GM23338 (cell line): ENCODE measurements around the gene TMEM154. TPM values are rescaled to one million over a fixed set of nuclear protein-coding genes. Genes with fewer than 3 reads are reported as not detected.

Experiments
- ATAC-seq: fragments of 200-7000 bp; cut with Tn5 transposase; 3 replicates; pipeline ENCODE4 v1.9.1; 2020
- DNase-seq: peaks from one replicate; pipeline ENCODE4 v3.0.0-alpha.2; 2015; ENCODE audit warnings: low spot score
- H2AFZ ChIP-seq: fragments of 200-600 bp; sonication (generic); 2 replicates; pipeline ENCODE4 v1.8.0; 2016; ENCODE audit warnings: antibody characterized with exemption, mild to moderate bottlenecking, moderate library complexity
- H3F3A ChIP-seq: fragments of 200-600 bp; sonication (generic); replicated peaks from 2 replicates; pipeline ENCODE4 v1.8.0; 2017; ENCODE audit warnings: antibody characterized with exemption, mixed run types, low read depth
- H3K27ac ChIP-seq: fragments of 200-600 bp; sonication (generic); 2 replicates; pipeline ENCODE4 v1.6.1; 2016; ENCODE audit warnings: low read depth
- H3K27me3 ChIP-seq: fragments of 200-600 bp; sonication (generic); 2 replicates; pipeline ENCODE4 v1.8.0; 2016; ENCODE audit warnings: mild to moderate bottlenecking, mixed run types, moderate library complexity; ENCODE audit not compliant: insufficient read depth
- H3K36me3 ChIP-seq: fragments of 200-600 bp; sonication (generic); 2 replicates; pipeline ENCODE4 v1.8.0; 2016; ENCODE audit warnings: mild to moderate bottlenecking; ENCODE audit not compliant: insufficient read depth
- H3K4me1 ChIP-seq: fragments of 200-600 bp; sonication (generic); 2 replicates; pipeline ENCODE4 v1.8.0; 2016; ENCODE audit warnings: mild to moderate bottlenecking, moderate library complexity; ENCODE audit not compliant: insufficient read depth
- H3K4me2 ChIP-seq: fragments of 200-600 bp; sonication (generic); 2 replicates; pipeline ENCODE4 v1.7.1; 2017; ENCODE audit warnings: mixed run types
- H3K4me3 ChIP-seq: fragments of 200-600 bp; sonication (generic); 2 replicates; pipeline ENCODE4 v1.6.1; 2016; ENCODE audit warnings: mixed run types
- H3K79me2 ChIP-seq: fragments of 200-600 bp; sonication (generic); replicated peaks from 2 replicates; pipeline ENCODE4 v1.8.0; 2017; ENCODE audit warnings: mild to moderate bottlenecking; ENCODE audit not compliant: insufficient read depth
- H3K9me2 ChIP-seq: fragments of 200-600 bp; sonication (generic); 2 replicates; pipeline ENCODE4 v1.8.0; 2017; ENCODE audit not compliant: insufficient read depth
- H4K20me1 ChIP-seq: fragments of 200-600 bp; sonication (generic); replicated peaks from 2 replicates; pipeline ENCODE4 v1.8.0; 2017; ENCODE audit warnings: mild to moderate bottlenecking; ENCODE audit not compliant: insufficient read depth
- H3K27ac Mint-ChIP-seq: 2 replicates; pipeline ENCODE4 v1.8.0; 2020; ENCODE audit warnings: inconsistent platforms, mild to moderate bottlenecking, moderate library complexity, mixed read lengths
- H3K27me3 Mint-ChIP-seq: 3 replicates; pipeline ENCODE4 v1.8.0; 2022; ENCODE audit warnings: low read depth, mild to moderate bottlenecking, moderate library complexity, mixed read lengths, inconsistent platforms; ENCODE audit not compliant: insufficient read depth, poor library complexity
- H3K36me3 Mint-ChIP-seq: 3 replicates; pipeline ENCODE4 v1.8.0; 2021; ENCODE audit warnings: low read depth, mild to moderate bottlenecking, inconsistent platforms, moderate library complexity, mixed read lengths
- H3K4me1 Mint-ChIP-seq: 3 replicates; pipeline ENCODE4 v1.8.0; 2020; ENCODE audit warnings: mild to moderate bottlenecking, inconsistent platforms, mixed read lengths
- H3K4me3 Mint-ChIP-seq: 3 replicates; pipeline ENCODE4 v1.8.0; 2021; ENCODE audit warnings: moderate library complexity, mild to moderate bottlenecking, inconsistent platforms, mixed read lengths
- H3K9me3 Mint-ChIP-seq: 3 replicates; pipeline ENCODE4 v1.8.0; 2020; ENCODE audit warnings: moderate library complexity, mild to moderate bottlenecking, inconsistent platforms, mixed read lengths
- CREB1 ChIP-seq: fragments of 250-450 bp; sonication (Bioruptor Pico); IDR thresholded peaks from 2 replicates; pipeline ENCODE4 v1.5.0; 2020; ENCODE audit warnings: low read depth, mild to moderate bottlenecking, moderate library complexity
- CTCF ChIP-seq, 2 experiments: fragments of 200-600 bp in 1 of 2; sonication (generic) in 1 of 2; conservative IDR thresholded peaks; 2 replicates each; pipeline versions ENCODE4 v1.5.1 to v1.6.1; 2016 to 2017; ENCODE audit warnings: antibody characterized with exemption in 2 of 2, low read depth in 2 of 2, mild to moderate bottlenecking in 2 of 2, moderate library complexity in 1 of 2
- ETS1 ChIP-seq: IDR thresholded peaks from 2 replicates; pipeline ENCODE4 v1.6.1; 2016; ENCODE audit warnings: antibody characterized with exemption
- EZH2 ChIP-seq: fragments of 200-600 bp; sonication (generic); IDR thresholded peaks from one replicate; pipeline ENCODE4 v1.8.0; 2017; ENCODE audit warnings: antibody characterized with exemption, mild to moderate bottlenecking, low read depth; ENCODE audit not compliant: unreplicated experiment
- EZH2phosphoT487 ChIP-seq: fragments of 200-600 bp; sonication (generic); IDR thresholded peaks from one replicate; pipeline ENCODE4 v1.8.1; 2018; ENCODE audit warnings: antibody characterized with exemption; ENCODE audit not compliant: unreplicated experiment
- JUNB ChIP-seq: IDR thresholded peaks from one replicate; pipeline ENCODE4 v1.6.1; 2016; ENCODE audit warnings: antibody characterized with exemption; ENCODE audit not compliant: unreplicated experiment
- NANOG ChIP-seq: IDR thresholded peaks from 2 replicates; pipeline ENCODE4 v1.6.1; 2016; ENCODE audit warnings: antibody characterized with exemption, borderline replicate concordance
- POLR2AphosphoS5 ChIP-seq: IDR thresholded peaks from 2 replicates; pipeline ENCODE4 v1.6.1; 2016; ENCODE audit warnings: antibody characterized with exemption, low read depth
- STAT1 ChIP-seq: IDR thresholded peaks from one replicate; pipeline ENCODE4 v1.6.1; 2016; ENCODE audit warnings: antibody characterized with exemption; ENCODE audit not compliant: unreplicated experiment
- ZNF331 ChIP-seq: fragments of 250-450 bp; sonication (Bioruptor Pico); IDR thresholded peaks from 2 replicates; pipeline ENCODE4 v1.5.0; 2020; ENCODE audit warnings: low read depth, mild to moderate bottlenecking, moderate library complexity
- polyA plus RNA-seq: library from polyadenylated mRNA; unstranded; fragments of >200 nt; fragmentation: Nextera tagmentation; extraction: Ambion mirVana; gene quantifications from 2 replicates; pipeline ENCODE4 v1.2.1, GENCODE V29; 2016
- total RNA-seq: library from RNA; depleted of rRNA; stranded (reverse); fragments of >200 nt; shearing (Covaris generic); gene quantifications from 2 replicates; pipeline ENCODE4 v1.2.3, GENCODE V29; 2014
- TF ChIP-seq, protein P1 (sequence below): IDR thresholded peaks from one replicate; pipeline ENCODE4 v1.6.1; 2018; ENCODE audit warnings: antibody characterized with exemption; ENCODE audit not compliant: unreplicated experiment

The TMEM154 gene
- total and polyA plus RNA-seq, 2 experiments from 2014 or later = 1.0 to 1.7 TPM

- TF ChIP-seq, protein P1, sequence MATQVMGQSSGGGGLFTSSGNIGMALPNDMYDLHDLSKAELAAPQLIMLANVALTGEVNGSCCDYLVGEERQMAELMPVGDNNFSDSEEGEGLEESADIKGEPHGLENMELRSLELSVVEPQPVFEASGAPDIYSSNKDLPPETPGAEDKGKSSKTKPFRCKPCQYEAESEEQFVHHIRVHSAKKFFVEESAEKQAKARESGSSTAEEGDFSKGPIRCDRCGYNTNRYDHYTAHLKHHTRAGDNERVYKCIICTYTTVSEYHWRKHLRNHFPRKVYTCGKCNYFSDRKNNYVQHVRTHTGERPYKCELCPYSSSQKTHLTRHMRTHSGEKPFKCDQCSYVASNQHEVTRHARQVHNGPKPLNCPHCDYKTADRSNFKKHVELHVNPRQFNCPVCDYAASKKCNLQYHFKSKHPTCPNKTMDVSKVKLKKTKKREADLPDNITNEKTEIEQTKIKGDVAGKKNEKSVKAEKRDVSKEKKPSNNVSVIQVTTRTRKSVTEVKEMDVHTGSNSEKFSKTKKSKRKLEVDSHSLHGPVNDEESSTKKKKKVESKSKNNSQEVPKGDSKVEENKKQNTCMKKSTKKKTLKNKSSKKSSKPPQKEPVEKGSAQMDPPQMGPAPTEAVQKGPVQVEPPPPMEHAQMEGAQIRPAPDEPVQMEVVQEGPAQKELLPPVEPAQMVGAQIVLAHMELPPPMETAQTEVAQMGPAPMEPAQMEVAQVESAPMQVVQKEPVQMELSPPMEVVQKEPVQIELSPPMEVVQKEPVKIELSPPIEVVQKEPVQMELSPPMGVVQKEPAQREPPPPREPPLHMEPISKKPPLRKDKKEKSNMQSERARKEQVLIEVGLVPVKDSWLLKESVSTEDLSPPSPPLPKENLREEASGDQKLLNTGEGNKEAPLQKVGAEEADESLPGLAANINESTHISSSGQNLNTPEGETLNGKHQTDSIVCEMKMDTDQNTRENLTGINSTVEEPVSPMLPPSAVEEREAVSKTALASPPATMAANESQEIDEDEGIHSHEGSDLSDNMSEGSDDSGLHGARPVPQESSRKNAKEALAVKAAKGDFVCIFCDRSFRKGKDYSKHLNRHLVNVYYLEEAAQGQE = no peak
- TF ChIP-seq NANOG = no peak
- no peak for TF ChIP-seq ZNF331 (CRISPR knock-in tag)
- TF ChIP-seq STAT1 = no peak
- TF ChIP-seq POLR2AphosphoS5 = no peak
- no peak for TF ChIP-seq JUNB
Measured at GRCh38 chr4:152635851-152636250, 43.9 kb downstream of the TMEM154 start (continued).

- H3K27ac ChIP-seq = no peak overlapping the region; the same call in 1 of the 2 replicates
- Mint-ChIP-seq H3K4me1 (peaks cover 17% of the 10 kb centered on the region), H3K27me3 (no peaks in the 10 kb centered on the region), H3K4me3 (no peak overlapping the region), H3K36me3 (no peaks in the 10 kb centered on the region), H3K27ac (peak overlapping the region; percentile 92), H3K9me3 (no peaks in the 10 kb centered on the region)
- H3K4me3 ChIP-seq = no peak overlapping the region
- no peaks in the 10 kb centered on the region for H3K36me3 ChIP-seq
- peak; percentile 44; the same call in 2 of the 3 replicates for ATAC-seq
- no peaks in the 10 kb centered on the region for H4K20me1 ChIP-seq
- H3K4me2 ChIP-seq = no peak overlapping the region
- peaks cover 10% of the 10 kb centered on the region for H3K4me1 ChIP-seq
- H3K9me2 ChIP-seq = no peaks in the 10 kb centered on the region
- H2AFZ ChIP-seq = no peak overlapping the region
- H3F3A ChIP-seq = no peaks in the 10 kb centered on the region
- H3K27me3 ChIP-seq = no peaks in the 10 kb centered on the region
- DNase-seq = no peak
- no peaks in the 10 kb centered on the region for H3K79me2 ChIP-seq
- TF ChIP-seq CREB1 = no peak
- TF ChIP-seq ZNF331 (CRISPR knock-in tag) = no peak
- TF ChIP-seq CTCF (conservative IDR thresholded peaks at IDR 0.05; ENCODE audit: low read depth in 2 of 2) = no peak
- TF ChIP-seq JUNB = no peak
- TF ChIP-seq EZH2phosphoT487 = no peak
- TF ChIP-seq ETS1 = no peak
- TF ChIP-seq EZH2 = no peak
Measured at GRCh38 chr4:152634110-152634760, 45.6 kb downstream of the TMEM154 start.
